ENCODE results near the gene OSBPL2. TPM values are rescaled to one million over a fixed set of nuclear protein-coding genes. Genes with fewer than 3 reads are reported as not detected.

The OSBPL2 gene
- total RNA-seq, 1 donor from 2014 or later, result 55.3 TPM

- H3K4me1 ChIP-seq, result peaks cover 21% of the 10 kb centered on the region
- DNase-seq, result no peak
- no peak overlapping the region for H3K4me3 ChIP-seq
- H3K27me3 ChIP-seq (ENCODE audit: low read depth), result peaks cover 85% of the 10 kb centered on the region
- intact Hi-C loops (cut with micrococcal nuclease), result no loop called here
- H3K9me3 ChIP-seq (replicated peaks), result no peaks in the 10 kb centered on the region
- H3K36me3 ChIP-seq, result no peaks in the 10 kb centered on the region
- TF ChIP-seq CTCF (IDR thresholded peaks at IDR 0.05; ENCODE audit: borderline replicate concordance), result no peak
- no peak overlapping the region for H3K27ac ChIP-seq (replicated peaks)
Observed at GRCh38 chr20:62225026-62225425, 13.3 kb upstream of the OSBPL2 start.

- H3K27me3 ChIP-seq (ENCODE audit: low read depth), result peaks cover 76% of the 10 kb centered on the region
Observed at GRCh38 chr20:62225820-62226635, 12.3 kb upstream of the OSBPL2 start.

DNA sequence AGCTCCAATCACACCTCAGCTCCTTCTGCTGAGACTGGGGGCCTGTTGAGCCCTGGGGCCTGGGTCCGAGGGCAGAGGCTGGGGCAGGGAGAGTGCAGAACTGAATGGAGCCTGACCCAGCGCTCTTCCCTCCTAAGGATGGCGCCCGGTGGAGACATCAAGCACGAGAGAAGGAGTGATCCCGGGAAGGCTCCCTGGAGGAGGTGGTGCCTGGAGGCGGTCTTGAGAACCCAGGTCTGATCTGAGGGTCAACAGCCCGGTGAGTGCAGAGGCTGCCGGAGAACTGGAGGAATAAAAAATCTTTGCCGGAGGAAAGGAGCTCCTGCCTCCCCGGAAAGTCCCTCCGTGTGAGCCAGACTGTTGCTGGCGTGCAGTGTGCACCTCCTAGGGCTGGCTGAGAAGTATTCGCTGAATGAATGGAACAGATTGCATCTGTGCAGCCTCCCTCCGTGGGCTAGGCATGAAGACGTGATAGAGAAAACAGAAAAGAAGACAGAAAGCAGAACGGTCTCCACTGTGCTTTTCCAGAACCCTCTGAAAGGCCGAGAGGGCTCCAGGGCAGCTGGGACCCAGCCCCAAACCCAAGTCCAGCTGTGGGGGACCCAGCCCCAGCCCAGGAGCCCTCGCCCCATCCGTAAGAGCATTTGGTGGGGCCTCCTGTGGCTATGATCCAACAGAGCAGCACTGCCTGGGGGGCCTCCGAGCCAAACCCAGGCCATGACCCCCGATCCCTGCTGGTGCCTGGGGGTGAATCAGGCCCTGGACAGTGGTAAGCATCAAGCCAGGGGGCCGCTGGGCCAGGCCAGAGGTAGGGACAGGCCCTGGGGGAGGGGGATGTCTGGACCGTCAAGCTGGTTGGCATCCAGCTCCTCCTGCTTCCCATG lies 11.4 kb upstream of the OSBPL2 start:
- H3K27ac ChIP-seq (replicated peaks), result no peak overlapping the region
- DNase-seq, result no peak
- intact Hi-C loops (cut with micrococcal nuclease), result no loop called here
- H3K9me3 ChIP-seq (replicated peaks), result no peaks in the 10 kb centered on the region
- TF ChIP-seq CTCF (IDR thresholded peaks at IDR 0.05; ENCODE audit: borderline replicate concordance), result no peak
- H3K27me3 ChIP-seq (ENCODE audit: low read depth), result peaks cover 67% of the 10 kb centered on the region
- H3K4me3 ChIP-seq, result no peak overlapping the region
- H3K36me3 ChIP-seq, result no peaks in the 10 kb centered on the region
- peaks cover 10% of the 10 kb centered on the region for H3K4me1 ChIP-seq

More at GRCh38 chr20:62225820-62226635, 12.3 kb upstream of the OSBPL2 start:
- Histone ChIP-seq H3K4me1 (peaks cover 13% of the 10 kb centered on the region), H3K9me3 (replicated peaks) (no peaks in the 10 kb centered on the region), H3K4me3 (no peak overlapping the region), H3K27ac (replicated peaks) (no peak overlapping the region), H3K36me3 (no peaks in the 10 kb centered on the region)
- intact Hi-C loops (cut with micrococcal nuclease), result no loop called here
- no peak for TF ChIP-seq CTCF (IDR thresholded peaks at IDR 0.05; ENCODE audit: borderline replicate concordance)
- DNase-seq, result no peak

GRCh38 chr20:62227591-62227976 lies 10.7 kb upstream of the OSBPL2 start:
- intact Hi-C loops (cut with micrococcal nuclease), result no loop called here
- H3K4me3 ChIP-seq, result no peak overlapping the region
- H3K27ac ChIP-seq (replicated peaks), result no peak overlapping the region
- H3K4me1 ChIP-seq, result peaks cover 14% of the 10 kb centered on the region
- no peak for TF ChIP-seq CTCF (IDR thresholded peaks at IDR 0.05; ENCODE audit: borderline replicate concordance)
- peaks cover 66% of the 10 kb centered on the region for H3K27me3 ChIP-seq (ENCODE audit: low read depth)
- no peaks in the 10 kb centered on the region for H3K9me3 ChIP-seq (replicated peaks)
- no peaks in the 10 kb centered on the region for H3K36me3 ChIP-seq
- no peak for DNase-seq

- intact Hi-C loops (cut with micrococcal nuclease), result no loop called here
- Histone ChIP-seq H3K27me3 (ENCODE audit: low read depth) (peaks cover 63% of the 10 kb centered on the region), H3K27ac (replicated peaks) (no peak overlapping the region), H3K9me3 (replicated peaks) (no peaks in the 10 kb centered on the region), H3K4me1 (peaks cover 21% of the 10 kb centered on the region), H3K4me3 (no peak overlapping the region), H3K36me3 (no peaks in the 10 kb centered on the region)
- DNase-seq, result no peak
- no peak for TF ChIP-seq CTCF (IDR thresholded peaks at IDR 0.05; ENCODE audit: borderline replicate concordance)
Observed at GRCh38 chr20:62227977-62228958, 10.1 kb upstream of the OSBPL2 start.

All from left ventricle myocardium inferior (tissue), 1 donor.